SK-N-SH treated with all-trans-retinoic acid at 6 μM for 48 hours (cell line): ENCODE measurements around the gene FLRT3.

Experiments used
- ATAC-seq: fragments of 200-7000 bp; cut with Tn5 transposase; 3 replicates; pipeline ENCODE4 v1.9.1; 2020; ENCODE audit warnings: mild to moderate bottlenecking, moderate library complexity
- ARNTL ChIP-seq: fragments of 450-650 bp; formaldehyde crosslinking; IDR thresholded peaks from 2 replicates; pipeline ENCODE4 v1.5.0; 2020; ENCODE audit warnings: low read depth, mild to moderate bottlenecking, moderate library complexity, borderline replicate concordance
- BACH2 ChIP-seq: fragments of 250-450 bp; sonication (Bioruptor Pico); IDR thresholded peaks from 2 replicates; pipeline ENCODE4 v1.9.0; 2021; ENCODE audit warnings: mild to moderate bottlenecking, borderline replicate concordance
- CSDC2 ChIP-seq: fragments of 250-450 bp; sonication (Bioruptor Pico); IDR thresholded peaks from 2 replicates; pipeline ENCODE4 v1.5.0; 2020; ENCODE audit warnings: mild to moderate bottlenecking, moderate library complexity
- GLIS3 ChIP-seq: fragments of 250-450 bp; sonication (Bioruptor Pico); IDR thresholded peaks from 2 replicates; pipeline ENCODE4 v1.5.0; 2020; ENCODE audit warnings: mild to moderate bottlenecking, moderate library complexity
- ISL1 ChIP-seq: fragments of 250-450 bp; sonication (Bioruptor Pico); IDR thresholded peaks from 2 replicates; pipeline ENCODE4 v2.1.2; 2022; ENCODE audit warnings: mild to moderate bottlenecking, moderate library complexity
- OSR1 ChIP-seq: fragments of 250-450 bp; sonication (Bioruptor Pico); IDR thresholded peaks from 2 replicates; pipeline ENCODE4 v1.8.0; 2022; ENCODE audit warnings: moderate library complexity, mild to moderate bottlenecking, inconsistent platforms
- PPARA ChIP-seq: fragments of 250-450 bp; sonication (Bioruptor Pico); IDR thresholded peaks from 2 replicates; pipeline ENCODE4 v1.5.0; 2020; ENCODE audit warnings: mild to moderate bottlenecking, borderline replicate concordance
- RARB ChIP-seq: fragments of 250-450 bp; sonication (Bioruptor Pico); IDR thresholded peaks from 2 replicates; pipeline ENCODE4 v1.8.0; 2021; ENCODE audit warnings: mild to moderate bottlenecking, moderate library complexity
- SNAI2 ChIP-seq: fragments of 250-450 bp; sonication (Bioruptor Pico); IDR thresholded peaks from 2 replicates; pipeline ENCODE4 v1.5.0; 2020; ENCODE audit warnings: mild to moderate bottlenecking, moderate library complexity
- TCF4 ChIP-seq: fragments of 250-450 bp; sonication (Bioruptor Pico); IDR thresholded peaks from 2 replicates; pipeline ENCODE4 v1.8.0; 2021; ENCODE audit warnings: mild to moderate bottlenecking, moderate library complexity, borderline replicate concordance
- TOX ChIP-seq: fragments of 250-450 bp; sonication (Bioruptor Pico); IDR thresholded peaks from 2 replicates; pipeline ENCODE4 v1.8.0; 2021; ENCODE audit warnings: mild to moderate bottlenecking, moderate library complexity, borderline replicate concordance
- ZC3H10 ChIP-seq: fragments of 250-450 bp; sonication (Bioruptor Pico); IDR thresholded peaks from 2 replicates; pipeline ENCODE4 v1.5.1; 2021; ENCODE audit warnings: mild to moderate bottlenecking, moderate library complexity
- ZFP3 ChIP-seq: fragments of 250-450 bp; sonication (Bioruptor Pico); IDR thresholded peaks from 2 replicates; pipeline ENCODE4 v1.5.0; 2020; ENCODE audit warnings: mild to moderate bottlenecking, moderate library complexity
- ZFP30 ChIP-seq: fragments of 450-650 bp; formaldehyde crosslinking; IDR thresholded peaks from 2 replicates; pipeline ENCODE4 v1.5.0; 2022; ENCODE audit warnings: mild to moderate bottlenecking, moderate library complexity
- ZNF565 ChIP-seq: fragments of 450-650 bp; formaldehyde crosslinking; conservative IDR thresholded peaks from 2 replicates; pipeline ENCODE4 v1.5.0; 2020; ENCODE audit warnings: low read depth, mild to moderate bottlenecking, moderate library complexity
- ZNF70 ChIP-seq: fragments of 450-650 bp; formaldehyde crosslinking; IDR thresholded peaks from 2 replicates; pipeline ENCODE4 v1.5.0; 2020; ENCODE audit warnings: mild to moderate bottlenecking, moderate library complexity
- ZNF8 ChIP-seq: fragments of 450-650 bp; formaldehyde crosslinking; IDR thresholded peaks from 2 replicates; pipeline ENCODE4 v1.5.0; 2020; ENCODE audit warnings: mild to moderate bottlenecking, moderate library complexity
- TF ChIP-seq, protein P1 (sequence below): fragments of 250-450 bp; sonication (Bioruptor Pico); IDR thresholded peaks from 2 replicates; pipeline ENCODE4 v1.8.0; 2021; ENCODE audit warnings: low read depth, mild to moderate bottlenecking, moderate library complexity, borderline replicate concordance
- TF ChIP-seq, protein P2 (sequence below): fragments of 250-450 bp; sonication (Bioruptor Pico); IDR thresholded peaks from 2 replicates; pipeline ENCODE4 v1.5.0; 2020; ENCODE audit warnings: mild to moderate bottlenecking, moderate library complexity
- TF ChIP-seq, protein P3 (sequence below): fragments of 250-450 bp; sonication (Bioruptor Pico); IDR thresholded peaks from 2 replicates; pipeline ENCODE4 v1.5.1; 2020; ENCODE audit warnings: low read depth, mild to moderate bottlenecking, moderate library complexity
- TF ChIP-seq, protein P4 (sequence below): fragments of 250-450 bp; sonication (Bioruptor Pico); IDR thresholded peaks from 2 replicates; pipeline ENCODE4 v1.8.0; 2020; ENCODE audit warnings: mild to moderate bottlenecking, moderate library complexity, borderline replicate concordance
- TF ChIP-seq, protein P5 (sequence below): fragments of 250-450 bp; sonication (Bioruptor Pico); IDR thresholded peaks from 2 replicates; pipeline ENCODE4 v1.5.1; 2021; ENCODE audit warnings: mild to moderate bottlenecking, moderate library complexity

The FLRT3 gene

GRCh38 chr20:14355791-14356190 lies 18.4 kb upstream of the FLRT3 start:
- TF ChIP-seq CSDC2 (no peak), ZFP3 (CRISPR knock-in tag) (no peak), ISL1 (CRISPR knock-in tag) (no peak), PPARA (CRISPR knock-in tag) (no peak), ZNF8 (CRISPR knock-in tag) (no peak), ZFP30 (CRISPR knock-in tag) (no peak), GLIS3 (CRISPR knock-in tag) (no peak), BACH2 (CRISPR knock-in tag) (no peak), RARB (CRISPR knock-in tag) (no peak), OSR1 (CRISPR knock-in tag) (no peak), SNAI2 (CRISPR knock-in tag) (no peak), TOX (CRISPR knock-in tag) (no peak), ZNF565 (CRISPR knock-in tag) (no peak), TCF4 (CRISPR knock-in tag) (no peak)
- TF ChIP-seq, protein P1, sequence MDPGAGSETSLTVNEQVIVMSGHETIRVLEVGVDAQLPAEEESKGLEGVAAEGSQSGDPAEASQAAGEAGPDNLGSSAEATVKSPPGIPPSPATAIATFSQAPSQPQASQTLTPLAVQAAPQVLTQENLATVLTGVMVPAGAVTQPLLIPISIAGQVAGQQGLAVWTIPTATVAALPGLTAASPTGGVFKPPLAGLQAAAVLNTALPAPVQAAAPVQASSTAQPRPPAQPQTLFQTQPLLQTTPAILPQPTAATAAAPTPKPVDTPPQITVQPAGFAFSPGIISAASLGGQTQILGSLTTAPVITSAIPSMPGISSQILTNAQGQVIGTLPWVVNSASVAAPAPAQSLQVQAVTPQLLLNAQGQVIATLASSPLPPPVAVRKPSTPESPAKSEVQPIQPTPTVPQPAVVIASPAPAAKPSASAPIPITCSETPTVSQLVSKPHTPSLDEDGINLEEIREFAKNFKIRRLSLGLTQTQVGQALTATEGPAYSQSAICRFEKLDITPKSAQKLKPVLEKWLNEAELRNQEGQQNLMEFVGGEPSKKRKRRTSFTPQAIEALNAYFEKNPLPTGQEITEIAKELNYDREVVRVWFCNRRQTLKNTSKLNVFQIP, result no peak
- TF ChIP-seq, protein P2, sequence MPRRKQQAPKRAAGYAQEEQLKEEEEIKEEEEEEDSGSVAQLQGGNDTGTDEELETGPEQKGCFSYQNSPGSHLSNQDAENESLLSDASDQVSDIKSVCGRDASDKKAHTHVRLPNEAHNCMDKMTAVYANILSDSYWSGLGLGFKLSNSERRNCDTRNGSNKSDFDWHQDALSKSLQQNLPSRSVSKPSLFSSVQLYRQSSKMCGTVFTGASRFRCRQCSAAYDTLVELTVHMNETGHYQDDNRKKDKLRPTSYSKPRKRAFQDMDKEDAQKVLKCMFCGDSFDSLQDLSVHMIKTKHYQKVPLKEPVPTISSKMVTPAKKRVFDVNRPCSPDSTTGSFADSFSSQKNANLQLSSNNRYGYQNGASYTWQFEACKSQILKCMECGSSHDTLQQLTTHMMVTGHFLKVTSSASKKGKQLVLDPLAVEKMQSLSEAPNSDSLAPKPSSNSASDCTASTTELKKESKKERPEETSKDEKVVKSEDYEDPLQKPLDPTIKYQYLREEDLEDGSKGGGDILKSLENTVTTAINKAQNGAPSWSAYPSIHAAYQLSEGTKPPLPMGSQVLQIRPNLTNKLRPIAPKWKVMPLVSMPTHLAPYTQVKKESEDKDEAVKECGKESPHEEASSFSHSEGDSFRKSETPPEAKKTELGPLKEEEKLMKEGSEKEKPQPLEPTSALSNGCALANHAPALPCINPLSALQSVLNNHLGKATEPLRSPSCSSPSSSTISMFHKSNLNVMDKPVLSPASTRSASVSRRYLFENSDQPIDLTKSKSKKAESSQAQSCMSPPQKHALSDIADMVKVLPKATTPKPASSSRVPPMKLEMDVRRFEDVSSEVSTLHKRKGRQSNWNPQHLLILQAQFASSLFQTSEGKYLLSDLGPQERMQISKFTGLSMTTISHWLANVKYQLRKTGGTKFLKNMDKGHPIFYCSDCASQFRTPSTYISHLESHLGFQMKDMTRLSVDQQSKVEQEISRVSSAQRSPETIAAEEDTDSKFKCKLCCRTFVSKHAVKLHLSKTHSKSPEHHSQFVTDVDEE (CRISPR knock-in tag), result no peak
- ATAC-seq, result no peak

DNA sequence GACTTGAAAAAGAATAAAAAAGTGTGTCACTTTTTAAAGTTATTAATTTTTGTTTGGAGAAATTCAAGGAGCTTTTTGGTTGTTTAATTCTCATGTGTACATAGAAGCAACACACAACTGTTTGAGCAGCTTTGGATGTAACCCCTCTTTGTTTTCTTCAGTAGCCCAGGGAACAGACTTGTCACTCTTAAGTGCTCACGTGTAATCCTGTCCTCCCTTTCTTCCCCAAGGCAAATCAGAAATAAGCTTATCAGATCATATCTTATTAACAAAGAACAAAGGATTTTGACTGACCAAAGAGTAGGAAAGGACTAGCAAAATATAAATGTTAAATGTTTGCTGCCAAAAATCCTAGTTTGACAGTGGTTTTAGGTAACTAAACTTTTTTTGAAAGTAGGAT lies 7.3 kb upstream of the FLRT3 start:
- TF ChIP-seq, protein P2 (CRISPR knock-in tag), result no peak
- TF ChIP-seq, protein P1, result no peak
- TF ChIP-seq ISL1 (CRISPR knock-in tag) (no peak), ZFP30 (CRISPR knock-in tag) (no peak), ARNTL (CRISPR knock-in tag) (no peak), ZNF565 (CRISPR knock-in tag) (no peak), ZNF8 (CRISPR knock-in tag) (no peak), OSR1 (CRISPR knock-in tag) (no peak), ZNF70 (CRISPR knock-in tag) (no peak), TCF4 (CRISPR knock-in tag) (no peak), SNAI2 (CRISPR knock-in tag) (no peak), RARB (CRISPR knock-in tag) (no peak), CSDC2 (no peak), BACH2 (CRISPR knock-in tag) (no peak), ZC3H10 (CRISPR knock-in tag) (no peak), TOX (CRISPR knock-in tag) (no peak)
- TF ChIP-seq, protein P3, sequence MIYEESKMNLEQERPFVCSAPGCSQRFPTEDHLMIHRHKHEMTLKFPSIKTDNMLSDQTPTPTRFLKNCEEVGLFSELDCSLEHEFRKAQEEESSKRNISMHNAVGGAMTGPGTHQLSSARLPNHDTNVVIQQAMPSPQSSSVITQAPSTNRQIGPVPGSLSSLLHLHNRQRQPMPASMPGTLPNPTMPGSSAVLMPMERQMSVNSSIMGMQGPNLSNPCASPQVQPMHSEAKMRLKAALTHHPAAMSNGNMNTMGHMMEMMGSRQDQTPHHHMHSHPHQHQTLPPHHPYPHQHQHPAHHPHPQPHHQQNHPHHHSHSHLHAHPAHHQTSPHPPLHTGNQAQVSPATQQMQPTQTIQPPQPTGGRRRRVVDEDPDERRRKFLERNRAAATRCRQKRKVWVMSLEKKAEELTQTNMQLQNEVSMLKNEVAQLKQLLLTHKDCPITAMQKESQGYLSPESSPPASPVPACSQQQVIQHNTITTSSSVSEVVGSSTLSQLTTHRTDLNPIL (CRISPR knock-in tag), result no peak
- TF ChIP-seq, protein P4, sequence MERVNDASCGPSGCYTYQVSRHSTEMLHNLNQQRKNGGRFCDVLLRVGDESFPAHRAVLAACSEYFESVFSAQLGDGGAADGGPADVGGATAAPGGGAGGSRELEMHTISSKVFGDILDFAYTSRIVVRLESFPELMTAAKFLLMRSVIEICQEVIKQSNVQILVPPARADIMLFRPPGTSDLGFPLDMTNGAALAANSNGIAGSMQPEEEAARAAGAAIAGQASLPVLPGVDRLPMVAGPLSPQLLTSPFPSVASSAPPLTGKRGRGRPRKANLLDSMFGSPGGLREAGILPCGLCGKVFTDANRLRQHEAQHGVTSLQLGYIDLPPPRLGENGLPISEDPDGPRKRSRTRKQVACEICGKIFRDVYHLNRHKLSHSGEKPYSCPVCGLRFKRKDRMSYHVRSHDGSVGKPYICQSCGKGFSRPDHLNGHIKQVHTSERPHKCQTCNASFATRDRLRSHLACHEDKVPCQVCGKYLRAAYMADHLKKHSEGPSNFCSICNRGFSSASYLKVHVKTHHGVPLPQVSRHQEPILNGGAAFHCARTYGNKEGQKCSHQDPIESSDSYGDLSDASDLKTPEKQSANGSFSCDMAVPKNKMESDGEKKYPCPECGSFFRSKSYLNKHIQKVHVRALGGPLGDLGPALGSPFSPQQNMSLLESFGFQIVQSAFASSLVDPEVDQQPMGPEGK, result no peak
- TF ChIP-seq, protein P5, sequence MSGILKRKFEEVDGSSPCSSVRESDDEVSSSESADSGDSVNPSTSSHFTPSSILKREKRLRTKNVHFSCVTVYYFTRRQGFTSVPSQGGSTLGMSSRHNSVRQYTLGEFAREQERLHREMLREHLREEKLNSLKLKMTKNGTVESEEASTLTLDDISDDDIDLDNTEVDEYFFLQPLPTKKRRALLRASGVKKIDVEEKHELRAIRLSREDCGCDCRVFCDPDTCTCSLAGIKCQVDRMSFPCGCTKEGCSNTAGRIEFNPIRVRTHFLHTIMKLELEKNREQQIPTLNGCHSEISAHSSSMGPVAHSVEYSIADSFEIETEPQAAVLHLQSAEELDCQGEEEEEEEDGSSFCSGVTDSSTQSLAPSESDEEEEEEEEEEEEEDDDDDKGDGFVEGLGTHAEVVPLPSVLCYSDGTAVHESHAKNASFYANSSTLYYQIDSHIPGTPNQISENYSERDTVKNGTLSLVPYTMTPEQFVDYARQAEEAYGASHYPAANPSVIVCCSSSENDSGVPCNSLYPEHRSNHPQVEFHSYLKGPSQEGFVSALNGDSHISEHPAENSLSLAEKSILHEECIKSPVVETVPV (CRISPR knock-in tag), result no peak

More for the DNA sequence above, 7.3 kb upstream of the FLRT3 start:
- ATAC-seq, result no peak
